ENCODE data around the gene RNF182. TPM values are rescaled to one million over a fixed set of nuclear protein-coding genes. Genes with fewer than 3 reads are reported as not detected.

Gene RNF182
- total RNA-seq, 1 donor from 2014 or later = 15.3 TPM

GRCh38 chr6:13989496-13990144, 64.9 kb downstream of the RNF182 start:
- Mint-ChIP-seq H3K27ac (no peak overlapping the region), H3K4me1 (peaks cover 6% of the 10 kb centered on the region), H3K27me3 (ENCODE audit: insufficient read depth, low read depth) (no peaks in the 10 kb centered on the region), H3K9me3 (no peaks in the 10 kb centered on the region), H3K4me3 (no peak overlapping the region), H3K36me3 (no peaks in the 10 kb centered on the region)
- H3K27ac ChIP-seq = no peak overlapping the region
- H3K4me1 ChIP-seq = peaks cover 10% of the 10 kb centered on the region
- DNase-seq (ENCODE audit: low spot score) = no peak
- no peaks in the 10 kb centered on the region for H4K20me1 ChIP-seq (ENCODE audit: low read depth)
- H3K9ac ChIP-seq = no peak overlapping the region
- H3K79me2 ChIP-seq (ENCODE audit: low read depth) = no peaks in the 10 kb centered on the region
- no peak for TF ChIP-seq EZH2 (IDR thresholded peaks at IDR 0.05)
- no peak for TF ChIP-seq EZH2phosphoT487 (IDR thresholded peaks at IDR 0.05)
- TF ChIP-seq CTCF (IDR thresholded peaks at IDR 0.05) = no peak
- H3K4me2 ChIP-seq = no peak overlapping the region
- no peaks in the 10 kb centered on the region for H3K9me3 ChIP-seq (ENCODE audit: low read depth)
- H3K36me3 ChIP-seq = no peaks in the 10 kb centered on the region
- no peak overlapping the region for H2AFZ ChIP-seq (replicated peaks)
- H3K27me3 ChIP-seq = no peaks in the 10 kb centered on the region
- no peaks in the 10 kb centered on the region for H3F3A ChIP-seq (ENCODE audit: low read depth)
- H3K4me3 ChIP-seq = no peak overlapping the region

GRCh38 chr6:13990796-13991195, 66.0 kb downstream of the RNF182 start:
- H3K27ac Mint-ChIP-seq = no peak overlapping the region
- no peak overlapping the region for H2AFZ ChIP-seq (replicated peaks)
- H3K4me2 ChIP-seq = no peak overlapping the region
- no peak overlapping the region for H3K4me3 Mint-ChIP-seq
- H3K79me2 ChIP-seq (ENCODE audit: low read depth) = no peaks in the 10 kb centered on the region
- no peak for DNase-seq (ENCODE audit: low spot score)
- TF ChIP-seq EZH2 (IDR thresholded peaks at IDR 0.05) (no peak), CTCF (IDR thresholded peaks at IDR 0.05) (no peak)
- H3K9ac ChIP-seq = no peak overlapping the region
- H3K4me1 Mint-ChIP-seq = peaks cover 6% of the 10 kb centered on the region
- peaks cover 10% of the 10 kb centered on the region for H3K4me1 ChIP-seq
- H3K27me3 ChIP-seq = no peaks in the 10 kb centered on the region
- H3K27me3 Mint-ChIP-seq (ENCODE audit: insufficient read depth, low read depth) = no peaks in the 10 kb centered on the region
- no peak overlapping the region for H3K4me3 ChIP-seq
- no peaks in the 10 kb centered on the region for H3K36me3 Mint-ChIP-seq
- no peaks in the 10 kb centered on the region for H3K9me3 Mint-ChIP-seq
- H3K9me3 ChIP-seq (ENCODE audit: low read depth) = no peaks in the 10 kb centered on the region
- H4K20me1 ChIP-seq (ENCODE audit: low read depth) = no peaks in the 10 kb centered on the region
- H3K27ac ChIP-seq = no peak overlapping the region
- no peaks in the 10 kb centered on the region for H3F3A ChIP-seq (ENCODE audit: low read depth)
- H3K36me3 ChIP-seq = no peaks in the 10 kb centered on the region

- DNase-seq (ENCODE audit: low spot score) = no peak
- no peaks in the 10 kb centered on the region for H3F3A ChIP-seq (ENCODE audit: low read depth)
- H3K79me2 ChIP-seq (ENCODE audit: low read depth) = no peaks in the 10 kb centered on the region
- TF ChIP-seq EZH2 (IDR thresholded peaks at IDR 0.05) (no peak), EZH2phosphoT487 (IDR thresholded peaks at IDR 0.05) (no peak), CTCF (IDR thresholded peaks at IDR 0.05) (no peak)
- no peaks in the 10 kb centered on the region for H3K27me3 ChIP-seq
- H3K4me1 ChIP-seq = peaks cover 10% of the 10 kb centered on the region
- H3K4me2 ChIP-seq = no peak overlapping the region
- Mint-ChIP-seq H3K4me1 (peaks cover 6% of the 10 kb centered on the region), H3K9me3 (no peaks in the 10 kb centered on the region), H3K27ac (no peak overlapping the region), H3K4me3 (no peak overlapping the region), H3K36me3 (no peaks in the 10 kb centered on the region), H3K27me3 (ENCODE audit: insufficient read depth, low read depth) (no peaks in the 10 kb centered on the region)
- H3K9me3 ChIP-seq (ENCODE audit: low read depth) = no peaks in the 10 kb centered on the region
- H3K4me3 ChIP-seq = no peak overlapping the region
- no peak overlapping the region for H3K27ac ChIP-seq
- no peak overlapping the region for H3K9ac ChIP-seq
- no peaks in the 10 kb centered on the region for H4K20me1 ChIP-seq (ENCODE audit: low read depth)
- H2AFZ ChIP-seq (replicated peaks) = no peak overlapping the region
- no peaks in the 10 kb centered on the region for H3K36me3 ChIP-seq
Observed at GRCh38 chr6:13991393-13991792, 66.6 kb downstream of the RNF182 start.
